Panc1 (cell line): ENCODE measurements around the gene RAI14. TPM values are rescaled to one million over a fixed set of nuclear protein-coding genes. Genes with fewer than 3 reads are reported as not detected.

Experiments
- ATAC-seq: fragments of 200-7000 bp; cut with Tn5 transposase; 2 replicates; pipeline ENCODE4 v1.9.1; 2020; ENCODE audit warnings: mild to moderate bottlenecking, moderate library complexity
- BruUV-seq: library from RNA; stranded (reverse); fragments of 400-500 nt; replicated peaks from 2 replicates; lab custom pipeline; 2021; lab: Mats Ljungman, UMichigan
- CTCF ChIA-PET: fragments of 300-600 bp; sonication (Branson Sonifier 250); formaldehyde crosslinking; loops from one replicate; lab custom pipeline; 2022; ENCODE audit warnings: antibody characterized with exemption; lab: Charles Lee
- POLR2A ChIA-PET: fragments of 300-600 bp; sonication (Branson Sonifier 250); formaldehyde crosslinking; loops from one replicate; lab custom pipeline; 2022; ENCODE audit warnings: antibody characterized with exemption; lab: Charles Lee
- DNase-seq: peaks from one replicate; pipeline ENCODE4 v3.0.0-alpha.2; 2010; ENCODE audit warnings: low read depth, low spot score
- H3K27ac ChIP-seq: 2 replicates; pipeline ENCODE4 v1.5.1; 2011; ENCODE audit warnings: mild to moderate bottlenecking, low read length, inconsistent platforms
- H3K27me3 ChIP-seq: fragments of 200-500 bp; sonication (Bioruptor generic); 2 replicates; pipeline ENCODE4 v1.6.0; 2014; ENCODE audit warnings: low read length, inconsistent platforms; ENCODE audit not compliant: control insufficient read depth, insufficient read depth
- H3K36me3 ChIP-seq: fragments of 200-500 bp; sonication (Bioruptor generic); 2 replicates; pipeline ENCODE4 v1.5.1; 2014; ENCODE audit warnings: inconsistent platforms, mild to moderate bottlenecking, low read length, moderate library complexity; ENCODE audit not compliant: control insufficient read depth, insufficient read depth
- H3K4me1 ChIP-seq: 2 replicates; pipeline ENCODE4 v1.5.1; 2011; ENCODE audit warnings: inconsistent platforms, mild to moderate bottlenecking, low read length, moderate library complexity; ENCODE audit not compliant: control insufficient read depth, insufficient read depth
- H3K4me3 ChIP-seq, 2 experiments: 2 replicates each; pipeline ENCODE4 v1.5.1; 2011 to 2012; ENCODE audit warnings: low read depth in 2 of 2, low read length in 2 of 2, mild to moderate bottlenecking in 2 of 2, inconsistent platforms in 1 of 2, moderate library complexity in 1 of 2
- H3K9me3 ChIP-seq: fragments of 200-500 bp; sonication (Bioruptor generic); 2 replicates; pipeline ENCODE4 v1.5.1; 2014; ENCODE audit warnings: low read depth, mild to moderate bottlenecking, inconsistent platforms, low read length, moderate library complexity; ENCODE audit not compliant: control insufficient read depth, insufficient read depth
- CTCF ChIP-seq: fragments of 450-650 bp; IDR thresholded peaks from 2 replicates; pipeline ENCODE4 v1.5.1; 2017; ENCODE audit warnings: mild to moderate bottlenecking
- POLR2AphosphoS5 ChIP-seq: IDR thresholded peaks from 2 replicates; pipeline ENCODE4 v1.6.1; 2012; ENCODE audit warnings: mild to moderate bottlenecking, low read depth, low read length, moderate library complexity
- SIN3A ChIP-seq: IDR thresholded peaks from 2 replicates; pipeline ENCODE4 v1.6.1; 2012; ENCODE audit warnings: low read depth, mild to moderate bottlenecking, low read length, moderate library complexity, borderline replicate concordance; ENCODE audit not compliant: insufficient read depth
- TCF7L2 ChIP-seq: IDR thresholded peaks from 2 replicates; pipeline ENCODE4 v1.6.1; 2011; ENCODE audit warnings: mild to moderate bottlenecking, low read depth, low read length, inconsistent platforms
- in situ Hi-C: cut with HindIII; loops from 2 replicates; pipeline ENCODE4 v1.10.0; 2016; ENCODE audit warnings: low sequenced_read_pairs, low pct_unique_long_range_greater_than_20kb
- intact Hi-C: fragments of 100-400 bp; cut with micrococcal nuclease; formaldehyde crosslinking; loops from one replicate; pipeline ENCODE4 v1.10.0; 2022; ENCODE audit not compliant: unreplicated experiment
- total RNA-seq: library from RNA; stranded (reverse); gene quantifications from one replicate; pipeline ENCODE4 v1.2.1, GENCODE V29; 2021; ENCODE audit not compliant: unreplicated experiment
- TF ChIP-seq, protein P1 (sequence below), 2 experiments: IDR thresholded peaks; 2 replicates each; pipeline ENCODE4 v1.6.1; 2011 to 2012; ENCODE audit warnings: low read depth in 2 of 2, control low read depth in 1 of 2, low read length in 1 of 2, mild to moderate bottlenecking in 1 of 2, moderate library complexity in 1 of 2; ENCODE audit not compliant: insufficient read depth in 1 of 2

RAI14 gene
- total RNA-seq, 1 experiment from 2014 or later = 18.5 TPM

- Histone ChIP-seq H3K4me3 (no peak overlapping the region), H3K27ac (no peak overlapping the region), H3K9me3 (no peaks in the 10 kb centered on the region), H3K27me3 (no peaks in the 10 kb centered on the region; the same call in 1 of the 2 replicates), H3K4me1 (no peaks in the 10 kb centered on the region; the same call in 1 of the 2 replicates), H3K36me3 (no peaks in the 10 kb centered on the region)
- ATAC-seq (no peak), DNase-seq (no peak)
- in situ Hi-C loops (no loop called here), intact Hi-C loops (no loop called here)
- CTCF ChIA-PET = no interaction called here
- BruUV-seq = no TSS peak
- POLR2A ChIA-PET = no interaction called here
- no peak for TF ChIP-seq POLR2AphosphoS5
- TF ChIP-seq CTCF = no peak
- no peak for TF ChIP-seq TCF7L2
- TF ChIP-seq, protein P1, sequence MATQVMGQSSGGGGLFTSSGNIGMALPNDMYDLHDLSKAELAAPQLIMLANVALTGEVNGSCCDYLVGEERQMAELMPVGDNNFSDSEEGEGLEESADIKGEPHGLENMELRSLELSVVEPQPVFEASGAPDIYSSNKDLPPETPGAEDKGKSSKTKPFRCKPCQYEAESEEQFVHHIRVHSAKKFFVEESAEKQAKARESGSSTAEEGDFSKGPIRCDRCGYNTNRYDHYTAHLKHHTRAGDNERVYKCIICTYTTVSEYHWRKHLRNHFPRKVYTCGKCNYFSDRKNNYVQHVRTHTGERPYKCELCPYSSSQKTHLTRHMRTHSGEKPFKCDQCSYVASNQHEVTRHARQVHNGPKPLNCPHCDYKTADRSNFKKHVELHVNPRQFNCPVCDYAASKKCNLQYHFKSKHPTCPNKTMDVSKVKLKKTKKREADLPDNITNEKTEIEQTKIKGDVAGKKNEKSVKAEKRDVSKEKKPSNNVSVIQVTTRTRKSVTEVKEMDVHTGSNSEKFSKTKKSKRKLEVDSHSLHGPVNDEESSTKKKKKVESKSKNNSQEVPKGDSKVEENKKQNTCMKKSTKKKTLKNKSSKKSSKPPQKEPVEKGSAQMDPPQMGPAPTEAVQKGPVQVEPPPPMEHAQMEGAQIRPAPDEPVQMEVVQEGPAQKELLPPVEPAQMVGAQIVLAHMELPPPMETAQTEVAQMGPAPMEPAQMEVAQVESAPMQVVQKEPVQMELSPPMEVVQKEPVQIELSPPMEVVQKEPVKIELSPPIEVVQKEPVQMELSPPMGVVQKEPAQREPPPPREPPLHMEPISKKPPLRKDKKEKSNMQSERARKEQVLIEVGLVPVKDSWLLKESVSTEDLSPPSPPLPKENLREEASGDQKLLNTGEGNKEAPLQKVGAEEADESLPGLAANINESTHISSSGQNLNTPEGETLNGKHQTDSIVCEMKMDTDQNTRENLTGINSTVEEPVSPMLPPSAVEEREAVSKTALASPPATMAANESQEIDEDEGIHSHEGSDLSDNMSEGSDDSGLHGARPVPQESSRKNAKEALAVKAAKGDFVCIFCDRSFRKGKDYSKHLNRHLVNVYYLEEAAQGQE (IDR thresholded peaks at IDR 0.05; ENCODE audit: insufficient read depth in 1 of 2, low read depth in 2 of 2, low read length in 1 of 2) = no peak
- TF ChIP-seq SIN3A = no peak
These were observed 79.6 kb downstream of the RAI14 start for GRCh38 chr5:34735491-34736426.

DNA sequence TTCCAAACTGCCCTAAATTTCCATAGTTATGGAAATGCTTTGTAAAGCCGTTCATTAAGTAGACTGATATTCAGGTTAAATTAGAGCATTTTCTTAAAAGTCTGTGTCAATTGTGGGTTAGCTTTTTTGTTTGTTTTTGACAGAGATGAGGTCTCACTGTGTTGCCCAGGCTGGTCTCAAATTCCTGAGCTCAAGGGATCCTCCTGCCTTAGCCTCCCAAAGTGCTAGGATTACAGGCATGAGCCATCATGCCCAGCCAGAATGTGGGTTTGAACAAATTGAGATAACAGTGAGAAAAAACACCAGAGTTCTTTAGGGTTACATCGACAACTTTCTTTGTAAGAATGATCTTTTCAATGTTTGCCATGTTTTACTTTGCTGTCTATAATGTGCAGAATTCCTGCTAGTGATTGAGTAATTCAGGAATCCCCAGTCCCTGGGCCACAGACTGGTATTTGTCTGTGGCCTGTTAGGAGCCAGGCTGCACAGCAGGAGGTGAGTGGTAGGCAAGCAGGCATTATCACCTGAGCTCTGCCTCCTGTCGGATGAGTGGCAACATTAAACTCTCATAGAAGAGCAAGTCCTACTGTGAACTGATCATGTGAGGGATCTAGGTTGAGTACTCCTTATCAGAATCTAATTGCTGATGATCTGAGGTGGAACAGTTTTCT, 80.5 kb downstream of the RAI14 start:
- intact Hi-C loops = no loop called here
- DNase-seq = no peak
- Histone ChIP-seq H3K9me3 (no peaks in the 10 kb centered on the region), H3K27ac (no peak overlapping the region), H3K36me3 (no peaks in the 10 kb centered on the region), H3K4me3 (no peak overlapping the region), H3K4me1 (no peaks in the 10 kb centered on the region; the same call in 1 of the 2 replicates), H3K27me3 (no peaks in the 10 kb centered on the region; the same call in 1 of the 2 replicates)
- in situ Hi-C loops = no loop called here
- no TSS peak for BruUV-seq
- no peak for TF ChIP-seq POLR2AphosphoS5
- no peak for TF ChIP-seq TCF7L2
- TF ChIP-seq, protein P1 (IDR thresholded peaks at IDR 0.05; ENCODE audit: insufficient read depth in 1 of 2, low read depth in 2 of 2, low read length in 1 of 2) = no peak
- no peak for TF ChIP-seq SIN3A
- no peak for TF ChIP-seq CTCF
- no peak for ATAC-seq
- ChIA-PET POLR2A (no interaction called here), CTCF (no interaction called here)
